Left ventricle myocardium inferior (tissue), 1 donor: ENCODE measurements around the gene DHDDS. TPM values are rescaled to one million over a fixed set of nuclear protein-coding genes. Genes with fewer than 3 reads are reported as not detected.

Experiments
- DNase-seq: peaks from one replicate; pipeline ENCODE4 v3.0.0-alpha.2; 2020
- H3K27ac ChIP-seq: fragments of 200-600 bp; replicated peaks from 2 replicates; pipeline ENCODE4 v1.8.0; 2021
- H3K27me3 ChIP-seq: fragments of 200-600 bp; 2 replicates; pipeline ENCODE4 v1.8.0; 2021; ENCODE audit warnings: low read depth
- H3K36me3 ChIP-seq: fragments of 200-600 bp; 2 replicates; pipeline ENCODE4 v1.8.0; 2021
- H3K4me1 ChIP-seq: fragments of 200-600 bp; 2 replicates; pipeline ENCODE4 v1.8.0; 2021
- H3K4me3 ChIP-seq: fragments of 200-600 bp; 2 replicates; pipeline ENCODE4 v1.8.0; 2021; ENCODE audit warnings: mild to moderate bottlenecking, moderate library complexity
- H3K9me3 ChIP-seq: fragments of 200-600 bp; replicated peaks from 2 replicates; pipeline ENCODE4 v1.8.0; 2021
- intact Hi-C: fragments of 100-400 bp; cut with micrococcal nuclease; formaldehyde crosslinking; loops from one replicate; pipeline ENCODE4 v1.11.0; 2022
- total RNA-seq: library from RNA; stranded (reverse); fragmentation: NEBNext Ultra II Directional; extraction: Animal tissue kit (Norgen Biotek cat#: 25700); gene quantifications from one replicate; pipeline ENCODE4 v1.2.1, GENCODE V29; 2021
- TF ChIP-seq, protein P1 (sequence below): fragments of 200-600 bp; IDR thresholded peaks from 2 replicates; pipeline ENCODE4 v1.8.0; 2021; ENCODE audit warnings: antibody characterized with exemption, mild to moderate bottlenecking, borderline replicate concordance
- donor health status: DM: no; HTN: yes; CAD: no; lungs with severe emphysema.

The DHDDS gene
- total RNA-seq, 1 donor from 2014 or later: 27.9 TPM

- intact Hi-C loops: no loop called here
- no peak for DNase-seq
- Histone ChIP-seq H3K4me1 (peaks cover 58% of the 10 kb centered on the region), H3K4me3 (peak overlapping the region; percentile 97), H3K27ac (peak overlapping the region; percentile 99), H3K9me3 (no peaks in the 10 kb centered on the region), H3K36me3 (peaks cover 46% of the 10 kb centered on the region), H3K27me3 (no peaks in the 10 kb centered on the region)
- TF ChIP-seq, protein P1, sequence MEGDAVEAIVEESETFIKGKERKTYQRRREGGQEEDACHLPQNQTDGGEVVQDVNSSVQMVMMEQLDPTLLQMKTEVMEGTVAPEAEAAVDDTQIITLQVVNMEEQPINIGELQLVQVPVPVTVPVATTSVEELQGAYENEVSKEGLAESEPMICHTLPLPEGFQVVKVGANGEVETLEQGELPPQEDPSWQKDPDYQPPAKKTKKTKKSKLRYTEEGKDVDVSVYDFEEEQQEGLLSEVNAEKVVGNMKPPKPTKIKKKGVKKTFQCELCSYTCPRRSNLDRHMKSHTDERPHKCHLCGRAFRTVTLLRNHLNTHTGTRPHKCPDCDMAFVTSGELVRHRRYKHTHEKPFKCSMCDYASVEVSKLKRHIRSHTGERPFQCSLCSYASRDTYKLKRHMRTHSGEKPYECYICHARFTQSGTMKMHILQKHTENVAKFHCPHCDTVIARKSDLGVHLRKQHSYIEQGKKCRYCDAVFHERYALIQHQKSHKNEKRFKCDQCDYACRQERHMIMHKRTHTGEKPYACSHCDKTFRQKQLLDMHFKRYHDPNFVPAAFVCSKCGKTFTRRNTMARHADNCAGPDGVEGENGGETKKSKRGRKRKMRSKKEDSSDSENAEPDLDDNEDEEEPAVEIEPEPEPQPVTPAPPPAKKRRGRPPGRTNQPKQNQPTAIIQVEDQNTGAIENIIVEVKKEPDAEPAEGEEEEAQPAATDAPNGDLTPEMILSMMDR: no peak
Observed at GRCh38 chr1:26470878-26471497, 38.9 kb downstream of the DHDDS start.

- Histone ChIP-seq H3K9me3 (no peaks in the 10 kb centered on the region), H3K36me3 (peaks cover 44% of the 10 kb centered on the region), H3K4me3 (peak overlapping the region; percentile 97), H3K27me3 (no peaks in the 10 kb centered on the region), H3K4me1 (peaks cover 58% of the 10 kb centered on the region), H3K27ac (peak overlapping the region; percentile 99)
- intact Hi-C loops: no loop called here
- TF ChIP-seq, protein P1: no peak
- peak; percentile 65 for DNase-seq
Observed at GRCh38 chr1:26471498-26472319, 39.6 kb downstream of the DHDDS start.

DNA sequence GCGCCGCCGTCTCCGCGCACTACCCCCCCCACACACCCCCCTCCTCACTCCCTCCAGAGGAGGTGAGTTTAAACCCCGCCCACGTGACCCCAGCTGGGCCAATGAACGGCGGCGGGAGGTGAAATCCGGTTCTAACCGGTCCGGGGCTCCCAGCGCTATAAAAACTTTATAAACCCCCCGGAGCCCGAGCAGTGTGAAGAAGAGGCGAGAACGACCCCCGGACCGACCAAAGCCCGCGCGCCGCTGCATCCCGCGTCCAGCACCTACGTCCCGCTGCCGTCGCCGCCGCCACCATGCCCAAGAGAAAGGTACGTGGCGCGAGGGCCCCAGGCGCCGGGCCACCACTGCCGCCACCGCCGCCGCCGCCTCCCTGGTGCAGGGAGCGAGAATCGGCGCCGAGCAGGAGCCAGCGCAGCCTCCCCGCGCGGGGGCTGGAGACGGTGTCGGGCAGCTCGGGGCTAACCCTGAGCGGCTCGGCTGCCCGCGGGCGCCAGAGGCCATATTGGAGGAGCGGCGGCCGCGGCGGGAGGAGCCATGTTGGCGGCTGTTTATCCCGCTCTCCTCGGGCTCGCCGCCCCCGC is 40.3 kb downstream of the DHDDS start, which contains the start of gene HMGN2:
Gene HMGN2 (plus strand): TSS at position 121 of the 581 bp plus-strand sequence. CDS start 173 bp downstream, at position 294.
- no peaks in the 10 kb centered on the region for H3K9me3 ChIP-seq
- H3K4me1 ChIP-seq: peaks cover 58% of the 10 kb centered on the region
- no peaks in the 10 kb centered on the region for H3K27me3 ChIP-seq
- intact Hi-C loops: no loop called here
- peak within 1 kb of the TSS; percentile 97 for H3K4me3 ChIP-seq
- peak within 1 kb of the TSS; percentile 99 for H3K27ac ChIP-seq
- peak; percentile 89 for DNase-seq
- peaks cover 45% of the 10 kb centered on the region for H3K36me3 ChIP-seq
- TF ChIP-seq, protein P1: no peak

DNA sequence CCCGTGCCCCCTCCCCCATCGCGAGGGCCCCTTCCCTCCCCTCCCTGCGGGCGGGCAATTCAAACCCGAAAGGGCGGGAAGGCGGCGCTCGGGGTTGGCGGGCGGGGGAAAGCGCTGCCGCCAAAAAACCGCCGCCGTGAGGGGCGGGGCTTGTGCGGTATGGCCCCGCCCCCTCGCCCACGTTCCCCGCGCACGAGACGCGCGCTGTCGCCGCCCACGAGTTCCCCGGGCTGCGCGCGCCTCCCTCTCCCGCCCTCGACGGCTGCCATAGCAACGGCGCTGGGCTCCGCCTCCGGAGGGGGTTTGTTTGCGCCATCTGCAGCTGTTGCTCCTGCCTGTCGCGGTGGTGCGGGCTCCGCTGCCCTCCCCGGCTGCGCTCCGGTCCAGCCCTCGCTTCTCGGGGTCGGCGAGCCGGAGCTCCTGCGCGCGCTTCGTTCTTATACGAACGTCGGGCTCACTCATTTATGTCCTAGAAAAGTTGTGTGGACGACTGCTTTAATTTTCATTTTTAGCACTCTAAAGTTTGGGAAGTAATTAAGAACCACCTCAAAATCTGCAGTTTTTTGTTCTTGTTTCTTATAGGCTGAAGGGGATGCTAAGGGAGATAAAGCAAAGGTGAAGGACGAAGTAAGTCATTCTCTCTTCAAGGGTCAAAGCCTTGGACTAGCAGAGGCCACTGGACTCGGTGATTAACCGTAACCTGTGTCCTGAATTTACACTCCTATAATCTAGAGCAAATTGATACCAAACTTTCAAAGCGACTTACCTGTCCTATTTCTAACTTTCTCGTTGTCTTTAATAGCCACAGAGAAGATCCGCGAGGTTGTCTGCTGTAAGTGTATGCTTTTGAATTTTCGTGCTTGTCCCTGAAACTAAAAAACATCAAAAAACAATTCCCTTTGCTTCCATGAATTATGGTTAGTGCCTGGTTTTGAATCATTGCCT is 41.1 kb downstream of the DHDDS start:
- Histone ChIP-seq H3K4me1 (peaks cover 58% of the 10 kb centered on the region), H3K27me3 (no peaks in the 10 kb centered on the region), H3K4me3 (peak overlapping the region; percentile 97), H3K9me3 (no peaks in the 10 kb centered on the region), H3K36me3 (peaks cover 45% of the 10 kb centered on the region), H3K27ac (peak overlapping the region; percentile 99)
- intact Hi-C loops: no loop called here
- TF ChIP-seq, protein P1: no peak
- peak; percentile 95 for DNase-seq

- Histone ChIP-seq H3K4me1 (peaks cover 45% of the 10 kb centered on the region), H3K9me3 (no peaks in the 10 kb centered on the region), H3K27me3 (no peaks in the 10 kb centered on the region), H3K36me3 (peaks cover 48% of the 10 kb centered on the region), H3K4me3 (no peak overlapping the region), H3K27ac (no peak overlapping the region)
- intact Hi-C loops: no loop called here
- no peak for DNase-seq
- TF ChIP-seq, protein P1: no peak
Observed at GRCh38 chr1:26474818-26475217, 42.7 kb downstream of the DHDDS start.
